ENCODE data around the gene ZNF695. TPM values are rescaled to one million over a fixed set of nuclear protein-coding genes. Genes with fewer than 3 reads are reported as not detected.

Gene ZNF695
- total RNA-seq, 1 donor from 2014 or later: 34.6 TPM

DNA sequence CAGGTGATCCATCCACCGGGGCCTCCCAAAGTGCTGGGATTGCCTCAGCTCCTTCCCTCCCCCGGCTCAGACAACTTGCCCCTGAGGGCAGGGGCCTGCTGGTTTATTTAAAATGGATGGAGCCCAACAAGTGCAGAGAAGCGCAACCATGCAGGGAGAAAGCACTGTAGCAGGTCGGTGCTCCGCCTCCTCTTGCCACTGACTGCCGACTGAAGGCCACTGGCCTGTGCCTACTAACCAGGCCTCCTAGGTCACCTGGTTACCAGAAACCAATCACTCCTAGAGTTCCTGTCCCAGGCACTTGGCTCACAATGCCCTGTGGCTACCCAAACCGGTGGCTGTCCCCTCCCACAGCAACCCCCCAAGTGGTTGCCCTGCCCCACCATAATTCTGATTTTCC is 35.9 kb downstream of the ZNF695 start:
- no peak overlapping the region for H2AFZ ChIP-seq (replicated peaks)
- H3K36me3 Mint-ChIP-seq: peaks cover 70% of the 10 kb centered on the region
- no peaks in the 10 kb centered on the region for H3F3A ChIP-seq (ENCODE audit: low read depth)
- DNase-seq (ENCODE audit: low spot score): no peak
- no peak overlapping the region for H3K27ac Mint-ChIP-seq
- H3K9me3 ChIP-seq (ENCODE audit: low read depth): no peaks in the 10 kb centered on the region
- H3K79me2 ChIP-seq (ENCODE audit: low read depth): no peaks in the 10 kb centered on the region
- peaks cover 2% of the 10 kb centered on the region for H3K27me3 Mint-ChIP-seq (ENCODE audit: insufficient read depth, low read depth)
- no peak overlapping the region for H3K4me2 ChIP-seq
- no peak overlapping the region for H3K4me3 ChIP-seq
- peaks cover 83% of the 10 kb centered on the region for H3K9me3 Mint-ChIP-seq
- H3K27me3 ChIP-seq: no peaks in the 10 kb centered on the region
- no peak overlapping the region for H3K9ac ChIP-seq
- no peak overlapping the region for H3K4me3 Mint-ChIP-seq
- no peak overlapping the region for H3K27ac ChIP-seq
- no peaks in the 10 kb centered on the region for H3K4me1 Mint-ChIP-seq
- H3K4me1 ChIP-seq: no peaks in the 10 kb centered on the region
- peaks cover 12% of the 10 kb centered on the region for H3K36me3 ChIP-seq
- no peaks in the 10 kb centered on the region for H4K20me1 ChIP-seq (ENCODE audit: low read depth)
- TF ChIP-seq EZH2 (IDR thresholded peaks at IDR 0.05) (no peak), EZH2phosphoT487 (IDR thresholded peaks at IDR 0.05) (no peak), CTCF (IDR thresholded peaks at IDR 0.05) (no peak)

DNA sequence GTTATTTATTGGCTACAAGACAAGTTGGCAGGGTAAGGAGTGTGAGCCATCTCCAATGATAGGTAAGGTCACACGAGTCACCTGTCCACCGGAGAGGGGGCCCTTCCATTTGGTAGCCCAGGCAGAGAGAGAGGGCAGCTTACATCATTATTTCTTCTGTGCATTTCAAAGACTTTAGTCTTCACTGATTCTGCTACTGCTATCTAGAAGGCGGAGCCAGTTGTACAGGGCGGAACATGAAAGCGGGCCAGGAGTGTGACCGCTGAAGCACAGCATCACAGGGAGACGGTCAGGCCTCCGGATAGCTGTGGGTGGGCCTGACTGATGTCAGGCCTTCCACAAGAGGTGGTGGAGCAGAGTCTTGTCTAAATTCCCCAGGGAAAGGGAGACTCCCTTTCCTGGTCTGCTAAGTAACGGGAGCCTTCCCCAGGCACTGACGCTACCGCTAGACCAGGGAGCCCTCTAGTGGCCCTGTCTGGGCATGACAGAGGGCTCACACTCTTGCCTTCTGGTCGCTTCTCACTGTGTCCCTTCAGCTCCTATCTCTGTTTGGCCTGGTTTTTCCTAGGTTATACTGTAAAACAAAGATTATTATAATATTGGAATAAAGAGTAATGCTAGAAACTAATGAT is 36.7 kb downstream of the ZNF695 start:
- Histone ChIP-seq H3F3A (ENCODE audit: low read depth) (no peaks in the 10 kb centered on the region), H2AFZ (replicated peaks) (no peak overlapping the region), H3K4me1 (no peaks in the 10 kb centered on the region), H3K79me2 (ENCODE audit: low read depth) (no peaks in the 10 kb centered on the region), H3K27ac (no peak overlapping the region), H3K4me2 (no peak overlapping the region), H3K9ac (no peak overlapping the region), H3K4me3 (no peak overlapping the region), H3K9me3 (ENCODE audit: low read depth) (no peaks in the 10 kb centered on the region), H3K27me3 (no peaks in the 10 kb centered on the region), H4K20me1 (ENCODE audit: low read depth) (no peaks in the 10 kb centered on the region), H3K36me3 (peaks cover 9% of the 10 kb centered on the region)
- Mint-ChIP-seq H3K9me3 (peaks cover 82% of the 10 kb centered on the region), H3K27me3 (ENCODE audit: insufficient read depth, low read depth) (peaks cover 2% of the 10 kb centered on the region), H3K36me3 (peaks cover 71% of the 10 kb centered on the region), H3K4me1 (no peaks in the 10 kb centered on the region), H3K4me3 (no peak overlapping the region), H3K27ac (no peak overlapping the region)
- TF ChIP-seq CTCF (IDR thresholded peaks at IDR 0.05): peak; percentile 68
- no peak for TF ChIP-seq EZH2phosphoT487 (IDR thresholded peaks at IDR 0.05)
- peak; percentile 62 for DNase-seq (ENCODE audit: low spot score)

- H3K9ac ChIP-seq: no peak overlapping the region
- Mint-ChIP-seq H3K4me1 (no peaks in the 10 kb centered on the region), H3K9me3 (peaks cover 78% of the 10 kb centered on the region), H3K27ac (no peak overlapping the region), H3K4me3 (no peak overlapping the region), H3K36me3 (peaks cover 65% of the 10 kb centered on the region), H3K27me3 (ENCODE audit: insufficient read depth, low read depth) (peaks cover 2% of the 10 kb centered on the region)
- no peak overlapping the region for H3K4me3 ChIP-seq
- H4K20me1 ChIP-seq (ENCODE audit: low read depth): no peaks in the 10 kb centered on the region
- no peak overlapping the region for H3K27ac ChIP-seq
- TF ChIP-seq EZH2phosphoT487 (IDR thresholded peaks at IDR 0.05) (no peak), CTCF (IDR thresholded peaks at IDR 0.05) (no peak), EZH2 (IDR thresholded peaks at IDR 0.05) (no peak)
- peaks cover 9% of the 10 kb centered on the region for H3K36me3 ChIP-seq
- no peak for DNase-seq (ENCODE audit: low spot score)
- H3F3A ChIP-seq (ENCODE audit: low read depth): no peaks in the 10 kb centered on the region
- H3K9me3 ChIP-seq (ENCODE audit: low read depth): no peaks in the 10 kb centered on the region
- no peak overlapping the region for H3K4me2 ChIP-seq
- no peaks in the 10 kb centered on the region for H3K27me3 ChIP-seq
- no peaks in the 10 kb centered on the region for H3K4me1 ChIP-seq
- no peaks in the 10 kb centered on the region for H3K79me2 ChIP-seq (ENCODE audit: low read depth)
- H2AFZ ChIP-seq (replicated peaks): no peak overlapping the region
These were observed 38.2 kb downstream of the ZNF695 start for GRCh38 chr1:246969621-246970020.
